Measurements from ENCODE around the gene NKIRAS2.

Gene NKIRAS2

GRCh38 chr17:42056635-42057034 is 36.7 kb downstream of the NKIRAS2 start:
- no peak for DNase-seq (ENCODE audit: low read depth)

GRCh38 chr17:42058063-42058462 is 38.2 kb downstream of the NKIRAS2 start:
- DNase-seq (ENCODE audit: low read depth), result no peak

GRCh38 chr17:42059815-42060214 is 39.9 kb downstream of the NKIRAS2 start:
- no peak for DNase-seq (ENCODE audit: low read depth)

GRCh38 chr17:42060231-42060630 is 40.3 kb downstream of the NKIRAS2 start:
- DNase-seq (ENCODE audit: low read depth), result no peak

GRCh38 chr17:42061646-42062487 is 42.0 kb downstream of the NKIRAS2 start:
- DNase-seq (ENCODE audit: low read depth), result no peak

GRCh38 chr17:42062681-42063080 is 42.8 kb downstream of the NKIRAS2 start:
- no peak for DNase-seq (ENCODE audit: low read depth)

- DNase-seq (ENCODE audit: low read depth), result no peak
Measured at GRCh38 chr17:42065201-42065600, 45.3 kb downstream of the NKIRAS2 start.

GRCh38 chr17:42067371-42068091 is 47.6 kb downstream of the NKIRAS2 start:
- peak; percentile 10 for DNase-seq (ENCODE audit: low read depth)

GRCh38 chr17:42068979-42069378 is 49.1 kb downstream of the NKIRAS2 start:
- DNase-seq (ENCODE audit: low read depth), result no peak

GRCh38 chr17:42071810-42072209 is 51.9 kb downstream of the NKIRAS2 start:
- no peak for DNase-seq (ENCODE audit: low read depth)

- DNase-seq (ENCODE audit: low read depth), result no peak
Measured at GRCh38 chr17:42072323-42073187, 52.7 kb downstream of the NKIRAS2 start.

Measured in GM04504 (cell line).